Caco-2 (cell line): ENCODE data around the gene MTRF1L. TPM values are rescaled to one million over a fixed set of nuclear protein-coding genes. Genes with fewer than 3 reads are reported as not detected.

Experiments used
- BruUV-seq: library from RNA; stranded (reverse); fragments of 400-500 nt; replicated peaks from 2 replicates; lab custom pipeline; 2021; lab: Mats Ljungman, UMichigan
- CTCF ChIA-PET: fragments of 300-600 bp; sonication (Branson Sonifier 250); formaldehyde crosslinking; loops from one replicate; lab custom pipeline; 2022; ENCODE audit warnings: antibody characterized with exemption; lab: Charles Lee
- POLR2A ChIA-PET: fragments of 300-600 bp; sonication (Branson Sonifier 250); formaldehyde crosslinking; loops from one replicate; lab custom pipeline; 2022; ENCODE audit warnings: antibody characterized with exemption; lab: Charles Lee
- DNase-seq, 2 experiments: peaks; one replicate each; pipeline versions ENCODE4 v3.0.0 to v3.0.0-alpha.2; 2020 to 2022
- H3K27me3 ChIP-seq: replicated peaks from 2 replicates; pipeline ENCODE4 v1.6.0; 2011; ENCODE audit warnings: low read length; ENCODE audit not compliant: control insufficient read depth, insufficient read depth
- H3K36me3 ChIP-seq: 2 replicates; pipeline ENCODE4 v1.5.1; 2011; ENCODE audit warnings: low read length; ENCODE audit not compliant: control insufficient read depth, insufficient read depth
- H3K4me1 ChIP-seq: fragments of 250-450 bp; sonication (Bioruptor Pico); 2 replicates; pipeline ENCODE4 v1.5.1; 2020; ENCODE audit warnings: mild to moderate bottlenecking
- H3K4me3 ChIP-seq: 2 replicates; pipeline ENCODE4 v1.5.1; 2011; ENCODE audit warnings: low read depth, mild to moderate bottlenecking, control low read depth, low read length
- H3K9me3 ChIP-seq: fragments of 250-450 bp; sonication (Bioruptor Pico); 2 replicates; pipeline ENCODE4 v1.5.1; 2020; ENCODE audit warnings: mild to moderate bottlenecking, moderate library complexity
- H3K27ac Mint-ChIP-seq: one replicate; pipeline ENCODE4 v1.8.0; 2022; ENCODE audit warnings: mixed read lengths; ENCODE audit not compliant: unreplicated experiment
- H3K27me3 Mint-ChIP-seq: one replicate; pipeline ENCODE4 v1.8.0; 2022; ENCODE audit warnings: mixed read lengths; ENCODE audit not compliant: insufficient read depth, unreplicated experiment
- H3K36me3 Mint-ChIP-seq: one replicate; pipeline ENCODE4 v1.8.0; 2022; ENCODE audit warnings: mild to moderate bottlenecking, mixed read lengths; ENCODE audit not compliant: insufficient read depth, unreplicated experiment
- H3K4me1 Mint-ChIP-seq: one replicate; pipeline ENCODE4 v1.8.0; 2022; ENCODE audit warnings: low read depth, mixed read lengths; ENCODE audit not compliant: unreplicated experiment
- H3K4me3 Mint-ChIP-seq: one replicate; pipeline ENCODE4 v1.8.0; 2022; ENCODE audit warnings: mild to moderate bottlenecking, moderate library complexity, mixed read lengths; ENCODE audit not compliant: unreplicated experiment
- H3K9me3 Mint-ChIP-seq: one replicate; pipeline ENCODE4 v1.8.0; 2022; ENCODE audit warnings: mixed read lengths; ENCODE audit not compliant: unreplicated experiment
- intact Hi-C: fragments of 100-400 bp; cut with micrococcal nuclease; formaldehyde crosslinking; loops from one replicate; pipeline ENCODE4 v1.10.0; 2022; ENCODE audit not compliant: unreplicated experiment
- total RNA-seq: library from RNA; stranded (reverse); gene quantifications from 2 replicates; pipeline ENCODE4 v1.2.3, GENCODE V29; 2022
- TF ChIP-seq, protein P1 (sequence below), 2 experiments: fragments of 200-600 bp in 1 of 2; IDR thresholded peaks; 1 replicate in 1 of 2; 2 replicates in 1 of 2; pipeline versions ENCODE4 v1.5.1 to v1.8.0; 2011 to 2022; ENCODE audit warnings: antibody characterized with exemption in 1 of 2, control low read depth in 1 of 2, inconsistent platforms in 1 of 2, low read depth in 1 of 2, low read length in 1 of 2, mild to moderate bottlenecking in 1 of 2, moderate library complexity in 1 of 2; ENCODE audit not compliant: insufficient read depth in 1 of 2, severe bottlenecking in 1 of 2, unreplicated experiment in 1 of 2

MTRF1L gene
- total RNA-seq, 1 experiment from 2014 or later, result 24.4 TPM

DNA sequence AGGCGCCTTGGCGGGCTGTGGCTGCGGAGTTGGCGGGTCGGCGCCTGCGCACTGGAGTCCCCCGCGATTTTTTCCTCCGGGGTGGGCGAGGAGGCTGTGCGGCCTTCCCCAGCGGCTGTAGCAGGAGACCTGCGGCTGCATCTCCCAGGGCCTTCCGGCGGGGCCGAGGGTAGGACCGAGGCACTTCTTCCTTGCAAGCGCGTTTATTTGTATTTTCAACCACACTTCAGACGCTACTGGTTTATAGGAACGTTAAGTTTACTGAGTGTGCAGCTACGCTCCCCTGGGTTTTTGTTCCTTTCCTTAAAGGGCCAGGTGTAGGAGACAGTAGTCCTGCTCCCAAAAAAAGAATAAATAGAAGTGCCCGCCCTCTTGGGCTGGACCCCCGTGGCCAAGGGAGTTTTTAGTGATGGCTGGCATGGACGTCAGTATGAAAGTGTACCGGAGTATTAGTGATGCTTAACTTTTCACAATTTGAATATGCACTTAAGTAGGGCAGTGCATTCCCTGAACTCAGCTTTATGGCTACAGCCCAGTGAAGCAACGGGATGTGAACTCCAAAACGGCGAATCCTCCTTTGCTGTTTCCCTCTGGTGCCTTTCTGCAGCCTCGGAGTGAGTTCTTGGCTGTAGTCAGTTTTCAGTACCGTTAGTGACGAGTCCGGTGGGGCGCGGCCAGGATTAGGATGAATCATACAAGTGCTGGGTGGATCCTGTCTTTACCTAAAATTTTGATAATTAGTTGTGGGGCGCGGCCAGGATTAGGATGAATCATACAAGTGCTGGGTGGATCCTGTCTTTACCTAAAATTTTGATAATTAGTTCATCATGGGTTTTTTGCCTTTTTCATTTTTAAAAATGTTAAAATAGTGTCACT lies 18.6 kb downstream of the MTRF1L start:
- no peaks in the 10 kb centered on the region for H3K27me3 Mint-ChIP-seq
- no peaks in the 10 kb centered on the region for H3K9me3 Mint-ChIP-seq
- intact Hi-C loops, result loop anchor here (2.0 kb wide), 2 partner anchors 19 to 41 kb away; partner anchors contain the start of gene MTRF1L
- DNase-seq, result peak; percentile 42 to 47
- CTCF ChIA-PET, result interaction anchor here (1.0 to 1.5 kb wide), 2 partner anchors 30 to 36 kb away, joined by 3 to 7 read pairs; no protein-coding TSS in a partner anchor
- Histone ChIP-seq H3K27me3 (no peaks in the 10 kb centered on the region), H3K4me3 (peak overlapping the region; percentile 99), H3K4me1 (peaks cover 15% of the 10 kb centered on the region), H3K36me3 (no peaks in the 10 kb centered on the region), H3K9me3 (no peaks in the 10 kb centered on the region)
- TF ChIP-seq, protein P1, sequence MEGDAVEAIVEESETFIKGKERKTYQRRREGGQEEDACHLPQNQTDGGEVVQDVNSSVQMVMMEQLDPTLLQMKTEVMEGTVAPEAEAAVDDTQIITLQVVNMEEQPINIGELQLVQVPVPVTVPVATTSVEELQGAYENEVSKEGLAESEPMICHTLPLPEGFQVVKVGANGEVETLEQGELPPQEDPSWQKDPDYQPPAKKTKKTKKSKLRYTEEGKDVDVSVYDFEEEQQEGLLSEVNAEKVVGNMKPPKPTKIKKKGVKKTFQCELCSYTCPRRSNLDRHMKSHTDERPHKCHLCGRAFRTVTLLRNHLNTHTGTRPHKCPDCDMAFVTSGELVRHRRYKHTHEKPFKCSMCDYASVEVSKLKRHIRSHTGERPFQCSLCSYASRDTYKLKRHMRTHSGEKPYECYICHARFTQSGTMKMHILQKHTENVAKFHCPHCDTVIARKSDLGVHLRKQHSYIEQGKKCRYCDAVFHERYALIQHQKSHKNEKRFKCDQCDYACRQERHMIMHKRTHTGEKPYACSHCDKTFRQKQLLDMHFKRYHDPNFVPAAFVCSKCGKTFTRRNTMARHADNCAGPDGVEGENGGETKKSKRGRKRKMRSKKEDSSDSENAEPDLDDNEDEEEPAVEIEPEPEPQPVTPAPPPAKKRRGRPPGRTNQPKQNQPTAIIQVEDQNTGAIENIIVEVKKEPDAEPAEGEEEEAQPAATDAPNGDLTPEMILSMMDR (IDR thresholded peaks at IDR 0.05; ENCODE audit: insufficient read depth in 1 of 2, low read depth in 1 of 2, low read length in 1 of 2, severe bottlenecking in 1 of 2, unreplicated experiment in 1 of 2), result no peak
- peak overlapping the region; percentile 78 for H3K4me3 Mint-ChIP-seq
- POLR2A ChIA-PET, result interaction anchor here (0.6 to 1.3 kb wide), 2 partner anchors 18 to 43 kb away, joined by 6 read pairs; partner anchors contain the start of gene MTRF1L
- peaks cover 47% of the 10 kb centered on the region for H3K36me3 Mint-ChIP-seq
- peak overlapping the region; percentile 92 for H3K27ac Mint-ChIP-seq
- TSS peak; percentile 61 for BruUV-seq
- H3K4me1 Mint-ChIP-seq, result peaks cover 20% of the 10 kb centered on the region

DNA sequence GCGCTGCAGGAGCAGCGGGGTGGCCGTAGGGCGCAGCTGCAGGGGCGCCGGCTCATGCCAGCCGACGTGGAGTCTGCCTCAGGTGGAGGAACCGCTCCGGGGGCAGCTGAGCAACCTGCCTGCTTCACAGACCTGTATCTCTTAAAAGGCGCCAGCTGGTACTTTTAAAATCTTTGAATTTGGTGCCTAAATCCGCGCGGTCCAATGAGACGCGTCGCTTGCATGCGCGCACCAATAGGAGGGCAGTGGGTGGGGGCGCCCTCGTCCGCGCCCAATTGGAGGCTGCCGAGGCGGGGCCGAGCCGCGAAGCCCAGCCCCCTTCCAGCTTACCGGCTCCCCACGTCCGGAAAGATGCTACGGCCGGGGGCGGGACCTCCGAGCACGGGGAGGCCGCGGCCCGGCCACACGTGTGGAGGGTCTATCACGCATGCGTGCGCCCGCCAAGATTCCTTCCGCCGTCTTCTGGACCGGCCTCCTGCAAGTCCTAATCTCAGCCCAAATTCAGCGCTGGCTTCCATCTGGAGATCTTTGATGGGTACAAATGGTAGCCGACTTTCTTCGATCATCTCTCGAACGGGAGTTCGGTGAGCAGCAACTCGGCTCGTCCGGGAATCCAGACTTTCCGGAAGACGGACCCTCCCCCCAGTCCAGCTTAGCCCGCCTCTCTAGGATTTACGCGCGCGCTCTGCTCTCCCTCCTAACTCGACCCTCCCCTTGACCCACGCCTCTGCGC lies 19.4 kb downstream of the MTRF1L start, which contains the start of gene FBXO5:
FBXO5 (minus strand) TSS at position 138 of the 733 bp plus-strand sequence; CDS start at position 56, 82 bp downstream.
- H3K9me3 ChIP-seq, result no peaks in the 10 kb centered on the region
- TF ChIP-seq, protein P1 (IDR thresholded peaks at IDR 0.05; ENCODE audit: insufficient read depth in 1 of 2, low read depth in 1 of 2, low read length in 1 of 2, severe bottlenecking in 1 of 2, unreplicated experiment in 1 of 2), result no peak
- peaks cover 20% of the 10 kb centered on the region for H3K4me1 Mint-ChIP-seq
- H3K4me3 ChIP-seq, result peak within 1 kb of the TSS; percentile 99
- peak; percentile 96 to 97 for DNase-seq
- H3K36me3 ChIP-seq, result no peaks in the 10 kb centered on the region
- H3K4me1 ChIP-seq, result peaks cover 15% of the 10 kb centered on the region
- H3K27me3 Mint-ChIP-seq, result no peaks in the 10 kb centered on the region
- H3K36me3 Mint-ChIP-seq, result peaks cover 54% of the 10 kb centered on the region
- H3K27ac Mint-ChIP-seq, result peak within 1 kb of the TSS; percentile 92
- H3K4me3 Mint-ChIP-seq, result peak within 1 kb of the TSS; percentile 78
- POLR2A ChIA-PET, result interaction anchor here (0.5 to 1.3 kb wide), 7 partner anchors 15 to 1598 kb away, joined by 3 to 6 read pairs (median 4); partner anchors contain the start of gene MTRF1L
- no peaks in the 10 kb centered on the region for H3K9me3 Mint-ChIP-seq
- no peaks in the 10 kb centered on the region for H3K27me3 ChIP-seq
- BruUV-seq, result no TSS peak
- intact Hi-C loops, result loop anchor here (2.0 kb wide), 2 partner anchors 20 to 42 kb away; partner anchors contain the start of gene MTRF1L
- CTCF ChIA-PET, result interaction anchor here (1.0 to 1.5 kb wide), 2 partner anchors 29 to 35 kb away, joined by 3 to 7 read pairs; no protein-coding TSS in a partner anchor
